ENCODE results near the gene UGT3A1.
"Not testable (repeated sequence)": the region's sequence is repeated elsewhere in the genome, so short reads cannot be mapped to it uniquely, and the experiment has no call there.

The UGT3A1 gene

DNA sequence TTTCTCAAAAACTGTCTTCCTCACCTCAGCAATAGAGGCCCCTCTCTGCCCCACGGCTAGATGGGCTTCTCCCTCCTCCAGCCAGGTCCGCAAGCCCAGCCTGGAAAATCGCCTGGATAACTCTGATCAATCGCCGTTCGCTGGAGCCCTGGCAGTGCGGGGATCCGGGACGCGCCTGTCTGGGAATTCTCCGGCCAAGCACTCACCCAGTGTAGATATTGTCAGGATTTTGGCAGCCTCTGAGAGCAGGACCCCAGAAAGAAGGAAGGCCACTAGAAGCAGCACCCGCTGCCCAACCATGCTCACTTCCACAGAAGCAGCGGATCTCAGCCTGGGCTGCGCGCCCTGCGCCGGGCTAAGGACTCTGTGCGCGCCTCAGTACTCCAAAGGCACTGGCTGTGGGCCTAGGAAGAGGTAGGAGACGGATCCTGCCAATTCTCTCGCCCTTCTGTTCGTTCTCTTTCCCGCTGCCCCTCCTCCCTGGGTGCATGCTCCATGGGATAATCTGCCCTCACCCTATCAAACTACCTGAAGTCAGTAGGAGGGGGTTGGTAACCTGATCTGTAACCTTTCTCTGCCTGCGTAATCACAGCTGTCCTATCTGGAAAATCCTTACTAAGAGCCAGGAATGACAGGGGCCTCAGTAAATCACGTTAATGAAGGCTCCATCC is at the start of gene UGT3A1:
UGT3A1 (minus strand) TSS at position 450 of the 671 bp plus-strand sequence; CDS start at position 300, 150 bp downstream.
- DNase-seq: no peak

GRCh38 chr5:36035696-36036095 is 44.5 kb upstream of the UGT3A1 start:
- no peak for DNase-seq

DNA sequence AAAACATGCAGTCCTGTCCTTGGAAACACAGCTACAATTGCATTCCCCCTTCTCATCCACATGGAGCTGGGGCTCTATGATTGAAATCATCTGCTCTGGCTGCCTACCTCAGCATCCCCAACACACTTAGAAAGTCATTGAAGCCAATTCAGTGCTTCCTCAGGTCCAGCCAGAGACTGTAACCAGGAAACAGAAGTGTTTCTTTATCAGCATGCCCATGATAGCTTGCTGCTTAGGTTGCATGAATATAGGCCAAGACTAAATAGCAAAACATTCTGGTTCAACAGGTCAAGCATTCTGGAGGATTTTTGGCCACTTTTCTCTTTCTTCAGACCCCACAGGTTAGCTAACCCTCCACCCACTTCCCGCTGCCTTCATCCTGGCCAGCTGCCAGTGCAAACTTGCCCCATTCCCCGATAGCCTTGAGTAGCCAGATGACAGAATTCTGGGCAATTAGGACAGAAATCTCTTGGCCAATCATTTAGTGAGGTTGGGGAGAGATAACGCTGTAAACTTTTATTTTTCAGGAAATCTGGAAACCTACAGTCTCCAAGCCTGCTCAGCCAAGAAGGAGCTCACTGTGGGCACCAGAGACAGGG is 43.4 kb upstream of the UGT3A1 start:
- not testable (repeated sequence) for DNase-seq

- DNase-seq: no peak
Observed at GRCh38 chr5:36033486-36033885, 42.3 kb upstream of the UGT3A1 start.

- no peak for DNase-seq
Observed at GRCh38 chr5:36033047-36033446, 41.9 kb upstream of the UGT3A1 start.

GRCh38 chr5:36031223-36031622 is 40.0 kb upstream of the UGT3A1 start:
- DNase-seq: no peak

DNA sequence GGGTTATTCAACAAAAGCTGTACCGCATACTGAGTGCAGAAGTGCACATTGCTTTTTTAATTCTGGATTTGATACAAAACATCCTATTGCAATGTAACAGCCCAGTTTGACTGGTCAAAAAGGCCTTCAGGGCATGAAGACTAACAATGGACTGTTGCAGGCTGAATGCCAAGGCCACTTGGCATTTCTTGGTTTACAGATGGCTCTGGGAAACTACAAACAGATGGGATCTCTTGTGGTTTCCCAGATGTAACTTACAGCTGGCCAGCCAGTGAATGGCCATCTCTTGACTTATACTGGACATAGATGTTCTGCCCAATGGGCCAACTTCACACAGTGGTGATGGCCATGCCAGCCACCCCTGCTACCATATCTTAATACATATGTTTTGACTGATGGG is 38.7 kb upstream of the UGT3A1 start:
- DNase-seq: no peak

GRCh38 chr5:36028816-36029465 is 37.8 kb upstream of the UGT3A1 start:
- no peak for DNase-seq

- DNase-seq: no peak
Observed at GRCh38 chr5:36027711-36028110, 36.5 kb upstream of the UGT3A1 start.

DNA sequence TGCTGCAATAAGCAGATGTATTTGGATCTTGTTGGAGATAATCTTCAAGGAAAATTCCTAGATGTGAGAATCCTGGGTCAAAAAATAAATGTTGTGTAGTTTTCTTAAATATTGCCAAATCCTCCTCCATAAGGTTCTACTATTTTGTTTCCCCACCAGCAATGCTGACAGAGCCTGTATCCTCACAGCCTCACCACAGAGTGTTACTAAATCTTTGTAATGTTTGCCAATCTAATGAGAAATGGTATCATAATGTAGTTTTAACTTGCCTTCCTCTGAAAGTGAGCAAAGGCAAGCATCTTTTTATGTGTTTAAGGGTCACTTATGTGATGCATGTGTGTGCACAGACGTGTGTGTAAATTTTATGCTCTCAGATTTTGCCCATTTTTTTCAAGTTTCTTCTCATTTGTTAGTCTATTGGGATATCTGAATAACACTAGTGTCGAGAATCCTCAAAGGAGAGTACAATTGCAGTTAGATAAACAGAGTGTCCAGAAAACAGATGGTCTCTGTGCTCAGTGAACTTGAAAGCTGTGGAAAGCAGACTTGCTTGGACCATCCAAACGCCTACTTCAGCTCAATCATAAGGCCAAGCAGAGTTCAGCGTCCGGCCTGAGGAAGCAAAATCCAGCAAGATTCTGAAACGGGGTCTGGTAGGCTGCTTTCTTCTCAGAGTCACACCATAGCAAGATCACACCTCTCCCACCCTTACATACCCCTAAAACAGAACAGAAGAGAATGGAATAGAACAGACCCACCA is 35.7 kb upstream of the UGT3A1 start:
- no peak for DNase-seq

DNA sequence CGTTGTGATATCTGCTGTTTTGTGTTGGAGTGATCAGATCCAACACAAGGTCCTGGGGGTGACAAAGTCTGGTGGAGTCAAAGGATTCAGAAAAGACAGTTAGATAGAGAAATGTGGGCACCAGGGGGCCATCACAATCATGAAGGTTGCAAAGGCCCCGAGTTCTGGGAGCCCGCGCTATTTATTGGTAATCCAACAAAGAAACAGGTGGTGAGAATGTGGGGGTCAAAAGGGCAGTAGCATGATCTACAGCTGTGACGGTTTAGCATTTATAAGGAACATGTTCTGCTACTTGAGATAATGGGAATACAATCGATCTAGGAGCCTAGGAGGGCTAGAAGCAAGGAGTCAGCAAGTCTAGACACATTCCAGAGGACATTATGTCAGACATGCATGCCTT is 31.1 kb upstream of the UGT3A1 start:
- not testable (repeated sequence) for DNase-seq

- not testable (repeated sequence) for DNase-seq
Observed at GRCh38 chr5:36019584-36019983, 28.4 kb upstream of the UGT3A1 start.

DNA sequence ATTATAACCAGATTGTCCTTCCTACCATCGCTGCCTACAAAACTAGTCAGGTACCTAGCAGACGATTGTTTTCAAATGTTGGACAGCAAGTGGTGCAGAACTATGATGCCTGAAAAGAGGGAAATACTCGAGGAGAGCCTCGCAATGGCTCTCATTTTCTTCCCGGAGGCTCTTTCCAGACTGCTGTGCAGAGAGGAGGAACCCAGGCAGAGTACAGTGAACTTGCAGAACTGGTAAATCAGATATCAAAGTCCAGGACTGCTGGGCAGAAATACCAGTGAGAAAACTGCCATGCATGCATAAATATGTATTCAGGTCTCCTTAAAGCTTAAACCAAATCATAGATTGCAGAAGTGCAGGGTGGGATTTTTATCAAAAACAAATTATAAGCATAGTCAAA is 26.4 kb upstream of the UGT3A1 start:
- no peak for DNase-seq

DNA sequence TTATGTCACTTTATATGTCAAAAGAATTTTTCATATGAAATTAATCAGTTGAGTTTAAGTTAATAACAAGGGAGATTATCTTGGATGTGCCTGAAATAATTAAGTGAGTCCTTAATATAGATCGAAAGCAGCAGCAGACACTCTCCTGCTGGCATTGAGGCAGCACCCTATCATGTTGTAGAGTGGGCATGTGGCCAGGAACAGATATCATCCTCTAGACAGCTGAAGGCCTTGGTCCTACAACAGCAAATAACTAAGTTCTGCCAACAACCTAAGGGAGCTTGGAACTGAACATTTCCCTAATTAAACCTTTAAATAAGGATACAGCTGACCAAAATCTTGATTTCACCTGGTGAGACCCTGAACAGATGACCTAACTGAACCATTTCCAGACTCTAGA is 25.8 kb upstream of the UGT3A1 start:
- no peak for DNase-seq

DNA sequence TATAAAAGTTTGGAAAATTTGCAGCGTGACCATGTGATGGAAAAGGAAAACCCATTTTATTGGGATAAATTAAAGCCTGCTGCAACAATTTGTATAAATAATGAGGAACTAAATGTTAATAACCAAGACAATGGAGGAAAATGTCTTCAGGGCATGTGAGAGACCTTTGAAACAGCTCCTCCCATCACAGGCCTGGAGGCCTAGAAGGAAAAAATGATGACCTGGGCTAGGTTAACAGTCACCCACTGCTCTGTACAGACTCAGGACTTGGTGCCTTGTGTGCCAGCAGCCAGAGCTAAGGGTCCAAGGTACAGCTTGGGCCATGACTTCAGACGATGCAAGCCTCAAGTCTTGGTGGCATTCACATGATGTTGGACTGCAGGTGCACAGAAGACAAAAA is 22.0 kb upstream of the UGT3A1 start:
- DNase-seq: no peak

- DNase-seq: no peak
Observed at GRCh38 chr5:36009698-36010097, 18.5 kb upstream of the UGT3A1 start.

DNA sequence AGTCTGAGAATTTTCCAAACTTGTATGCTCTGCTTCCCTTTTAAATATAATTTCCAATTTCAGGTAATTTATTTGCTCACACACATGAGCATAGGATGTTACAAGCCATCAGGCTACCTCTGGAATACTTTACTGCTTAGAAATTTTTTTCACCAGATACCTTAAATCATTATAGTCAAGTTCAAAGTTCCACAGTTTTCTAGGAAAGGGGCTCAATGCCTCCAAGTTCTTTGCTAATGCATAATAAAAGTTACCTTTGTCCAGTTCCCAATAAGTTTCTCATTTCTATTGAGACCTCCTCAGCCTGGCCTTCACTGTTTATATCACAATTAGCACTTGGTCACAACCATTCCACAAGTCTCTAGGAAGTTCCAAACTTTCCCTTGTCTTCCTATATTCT is 16.2 kb upstream of the UGT3A1 start:
- no peak for DNase-seq

GRCh38 chr5:36006163-36006562 is 15.0 kb upstream of the UGT3A1 start:
- no peak for DNase-seq

DNA sequence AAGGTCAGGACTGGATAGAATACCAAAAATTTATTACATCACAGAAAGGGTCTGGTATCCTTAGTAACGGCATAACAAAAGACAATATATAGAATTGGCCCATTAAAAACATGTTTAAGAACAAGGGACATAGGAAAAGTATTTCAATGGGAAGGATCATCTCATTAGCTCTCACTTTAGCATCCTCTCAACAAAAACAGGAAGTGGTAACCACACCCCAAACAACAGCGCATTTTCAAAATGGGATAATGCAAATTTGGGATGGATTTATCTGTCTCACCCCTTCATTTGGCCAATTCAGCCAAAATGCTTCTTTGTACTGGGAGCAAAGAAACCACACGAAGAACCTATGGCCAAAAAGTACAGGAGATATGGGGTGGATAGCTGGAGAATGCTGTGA is 9.8 kb upstream of the UGT3A1 start:
- DNase-seq: no peak

DNA sequence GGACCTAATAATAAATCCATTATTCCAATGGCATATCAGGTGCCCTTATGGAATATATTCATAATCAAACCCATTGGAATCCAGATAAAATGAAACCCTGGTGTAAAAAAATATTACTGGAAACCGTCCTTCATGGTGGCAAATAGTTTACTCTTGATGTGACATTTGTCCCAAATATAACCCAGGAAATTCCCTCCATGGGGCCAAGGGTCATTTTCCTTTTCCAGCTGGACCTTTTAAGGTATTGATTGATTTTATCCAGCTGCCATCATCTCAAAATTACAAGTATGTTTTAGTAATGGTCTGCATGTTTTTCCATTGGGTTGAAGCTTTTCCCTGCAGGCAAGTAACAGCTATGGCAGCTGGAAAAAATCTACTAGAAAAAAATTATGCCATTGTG is 8.4 kb upstream of the UGT3A1 start:
- no peak for DNase-seq

DNA sequence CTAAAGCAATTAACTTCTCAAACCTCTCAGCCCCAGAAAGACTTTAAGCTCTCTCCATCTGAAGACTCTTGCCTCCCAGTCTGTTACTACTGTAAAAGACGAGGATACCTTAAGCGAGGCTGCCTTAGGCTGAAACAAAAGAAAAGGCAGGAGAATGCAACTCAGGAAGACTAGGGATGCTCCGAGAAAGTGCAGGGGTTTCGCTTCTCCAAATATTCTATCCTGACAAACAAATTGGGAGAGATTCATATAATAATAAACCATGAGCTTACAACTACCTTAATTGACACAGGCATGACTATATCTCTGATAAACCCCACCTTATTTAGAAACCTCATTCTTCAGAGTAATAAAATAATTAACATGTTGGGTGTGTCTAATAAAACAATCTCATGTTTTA is 4.9 kb upstream of the UGT3A1 start:
- DNase-seq: no peak

DNA sequence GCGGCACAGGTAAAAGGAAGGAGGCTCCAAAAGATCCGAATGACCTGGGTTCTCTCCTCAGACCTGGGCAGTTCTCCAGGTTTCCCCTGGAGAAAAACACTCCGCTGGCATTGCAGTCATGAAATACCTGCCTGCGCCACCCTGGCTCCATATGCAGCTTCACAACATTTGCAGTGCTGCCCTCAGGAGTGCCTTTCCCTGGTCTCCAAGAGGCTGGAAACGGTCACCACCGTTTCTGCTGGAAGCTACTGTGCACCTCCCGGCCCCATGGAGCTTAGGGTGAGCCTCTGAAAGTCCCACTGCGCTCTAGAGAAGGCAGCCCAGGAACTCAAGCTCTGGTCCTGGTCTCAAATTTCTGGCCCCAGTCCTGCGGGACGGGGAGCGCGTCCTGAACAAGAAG is 670 bp downstream of the UGT3A1 start:
- DNase-seq: no peak

DNA sequence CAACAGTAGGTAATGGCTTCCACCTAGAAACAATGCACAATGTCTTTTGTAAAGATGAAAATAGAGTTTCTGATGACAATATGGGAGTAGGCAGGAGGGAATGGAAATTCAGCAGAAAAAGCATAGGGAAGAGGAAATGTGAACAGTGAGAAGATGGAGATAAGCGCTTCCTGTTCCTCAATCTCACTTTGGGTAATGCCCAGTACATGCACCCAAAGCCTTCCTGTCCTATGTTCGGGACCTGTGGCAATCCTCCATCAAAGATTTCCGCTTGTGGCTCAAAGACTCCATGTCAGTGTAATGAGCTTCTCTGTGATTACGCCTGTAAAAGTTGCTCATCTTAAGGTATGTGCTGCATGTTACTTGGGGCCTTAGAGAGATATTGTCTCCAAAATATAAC is 2.7 kb downstream of the UGT3A1 start:
- no peak for DNase-seq

GRCh38 chr5:35987776-35988175 is 3.4 kb downstream of the UGT3A1 start:
- DNase-seq: no peak
